ENCODE measurements around the gene GLIPR2.

The GLIPR2 gene

GRCh38 chr9:36191686-36192085 lies 55.2 kb downstream of the GLIPR2 start:
- Histone ChIP-seq H3K4me3 (ENCODE audit: low read length) (peak overlapping the region; percentile 94; the same call in 1 of the 2 replicates), H3K27ac (ENCODE audit: low read length) (no peak overlapping the region), H3K27me3 (ENCODE audit: control insufficient read depth, insufficient read depth, low read length) (no peaks in the 10 kb centered on the region), H3K9me3 (ENCODE audit: control insufficient read depth, insufficient read depth, low read length) (no peaks in the 10 kb centered on the region), H3K36me3 (ENCODE audit: control insufficient read depth, insufficient read depth, low read length) (no peaks in the 10 kb centered on the region), H3K4me1 (ENCODE audit: control insufficient read depth, insufficient read depth, low read length) (0 out of 2 replicates have a peak, but pooled peaks cover 1% of the 10 kb centered on the region)
- DNase-seq (ENCODE audit: low read depth, low spot score): no peak
- no CpG with 5 or more reads among the region's 7 CpGs for WGBS (ENCODE audit: insufficient coverage, insufficient read length)

- Histone ChIP-seq H3K4me3 (ENCODE audit: low read length) (no peak overlapping the region; the same call in 1 of the 2 replicates), H3K9me3 (ENCODE audit: control insufficient read depth, insufficient read depth, low read length) (no peaks in the 10 kb centered on the region), H3K27ac (ENCODE audit: low read length) (no peak overlapping the region), H3K27me3 (ENCODE audit: control insufficient read depth, insufficient read depth, low read length) (no peaks in the 10 kb centered on the region), H3K36me3 (ENCODE audit: control insufficient read depth, insufficient read depth, low read length) (no peaks in the 10 kb centered on the region), H3K4me1 (ENCODE audit: control insufficient read depth, insufficient read depth, low read length) (0 out of 2 replicates have a peak, but pooled peaks cover 1% of the 10 kb centered on the region)
- DNase-seq (ENCODE audit: low read depth, low spot score): no peak
- no CpG with 5 or more reads among the region's 4 CpGs for WGBS (ENCODE audit: insufficient coverage, insufficient read length)
These were observed 55.7 kb downstream of the GLIPR2 start for GRCh38 chr9:36192196-36192595.

GRCh38 chr9:36193023-36193422 lies 56.5 kb downstream of the GLIPR2 start:
- no peaks in the 10 kb centered on the region for H3K27me3 ChIP-seq (ENCODE audit: control insufficient read depth, insufficient read depth, low read length)
- H3K9me3 ChIP-seq (ENCODE audit: control insufficient read depth, insufficient read depth, low read length): no peaks in the 10 kb centered on the region
- no peak overlapping the region for H3K4me3 ChIP-seq (ENCODE audit: low read length)
- H3K4me1 ChIP-seq (ENCODE audit: control insufficient read depth, insufficient read depth, low read length): 0 out of 2 replicates have a peak, but pooled peaks cover 1% of the 10 kb centered on the region
- DNase-seq (ENCODE audit: low read depth, low spot score): no peak
- H3K27ac ChIP-seq (ENCODE audit: low read length): no peak overlapping the region
- no CpG with 5 or more reads among the region's 3 CpGs for WGBS (ENCODE audit: insufficient coverage, insufficient read length)
- 0 out of 2 replicates have a peak, but pooled peaks cover under 1% of the 10 kb centered on the region for H3K36me3 ChIP-seq (ENCODE audit: control insufficient read depth, insufficient read depth, low read length)

- Histone ChIP-seq H3K36me3 (ENCODE audit: control insufficient read depth, insufficient read depth, low read length) (peaks cover 7% of the 10 kb centered on the region; the same call in 1 of the 2 replicates), H3K9me3 (ENCODE audit: control insufficient read depth, insufficient read depth, low read length) (no peaks in the 10 kb centered on the region), H3K27me3 (ENCODE audit: control insufficient read depth, insufficient read depth, low read length) (no peaks in the 10 kb centered on the region), H3K27ac (ENCODE audit: low read length) (no peak overlapping the region), H3K4me3 (ENCODE audit: low read length) (no peak overlapping the region), H3K4me1 (ENCODE audit: control insufficient read depth, insufficient read depth, low read length) (0 out of 2 replicates have a peak, but pooled peaks cover 1% of the 10 kb centered on the region)
- WGBS (ENCODE audit: insufficient coverage, insufficient read length): no CpG with 5 or more reads among the region's 4 CpGs
- DNase-seq (ENCODE audit: low read depth, low spot score): no peak
These were observed 57.9 kb downstream of the GLIPR2 start for GRCh38 chr9:36194326-36195000.

GRCh38 chr9:36204906-36205547 lies 68.5 kb downstream of the GLIPR2 start:
- WGBS (ENCODE audit: insufficient coverage, insufficient read length): no CpG with 5 or more reads among the region's 11 CpGs
- H3K36me3 ChIP-seq (ENCODE audit: control insufficient read depth, insufficient read depth, low read length): peaks cover 38% of the 10 kb centered on the region
- no peaks in the 10 kb centered on the region for H3K9me3 ChIP-seq (ENCODE audit: control insufficient read depth, insufficient read depth, low read length)
- H3K4me3 ChIP-seq (ENCODE audit: low read length): no peak overlapping the region
- H3K27ac ChIP-seq (ENCODE audit: low read length): no peak overlapping the region
- H3K4me1 ChIP-seq (ENCODE audit: control insufficient read depth, insufficient read depth, low read length): no peaks in the 10 kb centered on the region
- no peak for DNase-seq (ENCODE audit: low read depth, low spot score)
- no peaks in the 10 kb centered on the region for H3K27me3 ChIP-seq (ENCODE audit: control insufficient read depth, insufficient read depth, low read length)

- no peaks in the 10 kb centered on the region for H3K4me1 ChIP-seq (ENCODE audit: control insufficient read depth, insufficient read depth, low read length)
- H3K4me3 ChIP-seq (ENCODE audit: low read length): no peak overlapping the region
- H3K27ac ChIP-seq (ENCODE audit: low read length): no peak overlapping the region
- DNase-seq (ENCODE audit: low read depth, low spot score): no peak
- no CpG with 5 or more reads among the region's 4 CpGs for WGBS (ENCODE audit: insufficient coverage, insufficient read length)
- peaks cover 45% of the 10 kb centered on the region for H3K36me3 ChIP-seq (ENCODE audit: control insufficient read depth, insufficient read depth, low read length)
- no peaks in the 10 kb centered on the region for H3K9me3 ChIP-seq (ENCODE audit: control insufficient read depth, insufficient read depth, low read length)
- no peaks in the 10 kb centered on the region for H3K27me3 ChIP-seq (ENCODE audit: control insufficient read depth, insufficient read depth, low read length)
These were observed 70.5 kb downstream of the GLIPR2 start for GRCh38 chr9:36207016-36207415.

GRCh38 chr9:36207546-36208012 lies 71.0 kb downstream of the GLIPR2 start:
- H3K27ac ChIP-seq (ENCODE audit: low read length): no peak overlapping the region
- no CpG with 5 or more reads among the region's 1 CpG for WGBS (ENCODE audit: insufficient coverage, insufficient read length)
- H3K4me1 ChIP-seq (ENCODE audit: control insufficient read depth, insufficient read depth, low read length): no peaks in the 10 kb centered on the region
- peaks cover 41% of the 10 kb centered on the region for H3K36me3 ChIP-seq (ENCODE audit: control insufficient read depth, insufficient read depth, low read length)
- H3K9me3 ChIP-seq (ENCODE audit: control insufficient read depth, insufficient read depth, low read length): no peaks in the 10 kb centered on the region
- no peak for DNase-seq (ENCODE audit: low read depth, low spot score)
- H3K27me3 ChIP-seq (ENCODE audit: control insufficient read depth, insufficient read depth, low read length): no peaks in the 10 kb centered on the region
- H3K4me3 ChIP-seq (ENCODE audit: low read length): no peak overlapping the region

- Histone ChIP-seq H3K4me3 (ENCODE audit: low read length) (no peak overlapping the region), H3K27me3 (ENCODE audit: control insufficient read depth, insufficient read depth, low read length) (no peaks in the 10 kb centered on the region), H3K4me1 (ENCODE audit: control insufficient read depth, insufficient read depth, low read length) (no peaks in the 10 kb centered on the region), H3K36me3 (ENCODE audit: control insufficient read depth, insufficient read depth, low read length) (peaks cover 41% of the 10 kb centered on the region), H3K27ac (ENCODE audit: low read length) (no peak overlapping the region), H3K9me3 (ENCODE audit: control insufficient read depth, insufficient read depth, low read length) (no peaks in the 10 kb centered on the region)
- DNase-seq (ENCODE audit: low read depth, low spot score): no peak
- no CpG with 5 or more reads among the region's 10 CpGs for WGBS (ENCODE audit: insufficient coverage, insufficient read length)
These were observed 72.2 kb downstream of the GLIPR2 start for GRCh38 chr9:36208521-36209253.

- no peak for DNase-seq (ENCODE audit: low read depth, low spot score)
- Histone ChIP-seq H3K4me1 (ENCODE audit: control insufficient read depth, insufficient read depth, low read length) (no peaks in the 10 kb centered on the region), H3K27me3 (ENCODE audit: control insufficient read depth, insufficient read depth, low read length) (no peaks in the 10 kb centered on the region), H3K4me3 (ENCODE audit: low read length) (no peak overlapping the region), H3K9me3 (ENCODE audit: control insufficient read depth, insufficient read depth, low read length) (no peaks in the 10 kb centered on the region), H3K27ac (ENCODE audit: low read length) (no peak overlapping the region), H3K36me3 (ENCODE audit: control insufficient read depth, insufficient read depth, low read length) (peaks cover 31% of the 10 kb centered on the region)
- no CpG with 5 or more reads among the region's 8 CpGs for WGBS (ENCODE audit: insufficient coverage, insufficient read length)
These were observed 74.2 kb downstream of the GLIPR2 start for GRCh38 chr9:36210722-36211121.

GRCh38 chr9:36211510-36211909 lies 75.0 kb downstream of the GLIPR2 start:
- no peaks in the 10 kb centered on the region for H3K4me1 ChIP-seq (ENCODE audit: control insufficient read depth, insufficient read depth, low read length)
- no peak for DNase-seq (ENCODE audit: low read depth, low spot score)
- H3K36me3 ChIP-seq (ENCODE audit: control insufficient read depth, insufficient read depth, low read length): peaks cover 27% of the 10 kb centered on the region
- WGBS (ENCODE audit: insufficient coverage, insufficient read length): no CpG with 5 or more reads among the region's 7 CpGs
- H3K27ac ChIP-seq (ENCODE audit: low read length): no peak overlapping the region
- H3K27me3 ChIP-seq (ENCODE audit: control insufficient read depth, insufficient read depth, low read length): no peaks in the 10 kb centered on the region
- H3K4me3 ChIP-seq (ENCODE audit: low read length): no peak overlapping the region
- H3K9me3 ChIP-seq (ENCODE audit: control insufficient read depth, insufficient read depth, low read length): no peaks in the 10 kb centered on the region
